ENCODE data around the gene CFAP65. TPM values are rescaled to one million over a fixed set of nuclear protein-coding genes. Genes with fewer than 3 reads are reported as not detected.

The CFAP65 gene
- total and polyA plus RNA-seq, 9 of the 15 experiments (the other 6 are each of a cell fraction or from before 2014, with no cell fraction given), result not detected

DNA sequence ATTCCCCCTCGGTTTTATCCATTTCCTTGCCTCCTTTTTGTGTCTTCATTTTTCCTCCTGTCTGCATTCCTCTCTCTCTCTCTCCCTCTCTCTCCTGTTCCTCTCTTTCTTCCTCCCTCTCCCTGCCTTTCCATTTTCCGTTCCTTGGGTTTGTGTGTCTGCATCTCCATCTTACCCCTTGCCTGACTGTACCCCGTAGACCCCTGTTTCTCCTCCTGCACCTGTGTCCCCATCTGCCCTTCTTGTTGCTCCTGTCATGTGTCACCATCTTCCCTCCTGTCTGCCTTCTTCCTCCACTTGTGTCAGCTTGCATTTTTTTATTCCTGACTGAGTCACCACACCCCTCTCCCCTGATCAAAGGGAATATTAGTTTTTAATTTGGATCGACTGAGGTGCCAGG, 80.1 kb downstream of the CFAP65 start:
- H3K4me1 ChIP-seq (replicated peaks in 1 of 2; ENCODE audit: control insufficient read depth in 2 of 2, insufficient read depth in 2 of 2, low read length in 2 of 2), result peaks cover 11 to 31% of the 10 kb centered on the region in 2 experiments; a peak in 4 of 5 replicates

More for the DNA sequence above, 80.1 kb downstream of the CFAP65 start:
- DNase-seq (ENCODE audit: extremely low read depth in 1 of 4, low spot score in 3 of 4), result no peak
- H4K20me1 ChIP-seq (replicated peaks; ENCODE audit: control insufficient read depth, insufficient read depth, low read length), result no peaks in the 10 kb centered on the region
- H3K27ac ChIP-seq (ENCODE audit: extremely low read depth, low read depth, low read length), result no peak overlapping the region
- ATAC-seq, result no peak
- no peaks in the 10 kb centered on the region for H3K79me2 ChIP-seq (ENCODE audit: control insufficient read depth, insufficient read depth, low read length)
- POLR2A ChIA-PET, result no interaction called here
- no peak for TF ChIP-seq YBX1 (IDR thresholded peaks at IDR 0.05)
- no peak for TF ChIP-seq MYNN (IDR thresholded peaks at IDR 0.05)
- no peak for TF ChIP-seq MYNN (CRISPR knock-in tag; IDR thresholded peaks at IDR 0.05)
- TF ChIP-seq ILK (tag; IDR thresholded peaks at IDR 0.05; ENCODE audit: borderline replicate concordance, low read depth), result no peak
- no peak for TF ChIP-seq ZNF280B (CRISPR knock-in tag; IDR thresholded peaks at IDR 0.05)
- TF ChIP-seq GATA2 (CRISPR knock-in tag; IDR thresholded peaks at IDR 0.05), result no peak
- TF ChIP-seq DMBX1 (CRISPR knock-in tag; IDR thresholded peaks at IDR 0.05; ENCODE audit: borderline replicate concordance), result no peak
- peak; percentile 50; the same call in 1 of the 2 replicates for TF ChIP-seq ZNF512 (tag; IDR thresholded peaks at IDR 0.05)
- H3K9ac ChIP-seq (ENCODE audit: insufficient read depth in 1 of 2, low read depth in 2 of 2, low read length in 2 of 2), result no peak overlapping the region
- no TSS peak for BruUV-seq (replicated peaks)
- no peaks in the 10 kb centered on the region for H3K9me3 ChIP-seq (replicated peaks; ENCODE audit: control insufficient read depth, insufficient read depth, low read depth, low read length)
- no peak overlapping the region for H3K4me3 ChIP-seq
- intact Hi-C loops (cut with micrococcal nuclease), result loop anchor here (5.0 kb wide), 1 partner anchor 54 kb away; no protein-coding TSS in a partner anchor
- in situ Hi-C loops (cut with MboI), result no loop called here
- H2AFZ ChIP-seq (ENCODE audit: low read depth, low read length), result no peak overlapping the region
- WGBS (ENCODE audit: insufficient coverage, low coverage, missing lambda C conversion rate), result 0% methylated on average over 2 of the region's 4 CpGs
- no peak overlapping the region for H3K4me2 ChIP-seq (ENCODE audit: insufficient read depth, low read length)
- H3K36me3 ChIP-seq (ENCODE audit: control insufficient read depth, insufficient read depth, low read length), result no peaks in the 10 kb centered on the region
- H3K27me3 ChIP-seq (ENCODE audit: control insufficient read depth in 2 of 2, insufficient read depth in 2 of 2, low read length in 2 of 2), result peaks cover 7 to 29% of the 10 kb centered on the region in 2 experiments; a peak in 4 of 5 replicates
- no peak for FAIRE-seq
- no peaks in the 10 kb centered on the region for H3K9me1 ChIP-seq (ENCODE audit: control insufficient read depth, insufficient read depth, low read length)
- CTCF ChIA-PET (ENCODE audit: low intra/inter-chr PET ratio), result no interaction called here

Data from K562 (cell line).